Muscle layer of colon (tissue), 2 donors: Measurements from ENCODE around the gene CTSW.

Experiments used
- H3K27ac ChIP-seq: one replicate; pipeline ENCODE4 v1.7.0; 2013; ENCODE audit warnings: low read depth, mild to moderate bottlenecking, low read length, moderate library complexity
- H3K27me3 ChIP-seq, 2 donors: one replicate each; pipeline ENCODE4 v1.7.0; 2013; ENCODE audit warnings: low read length in 2 of 2, mild to moderate bottlenecking in 2 of 2; ENCODE audit not compliant: insufficient read depth in 2 of 2, control insufficient read depth in 1 of 2
- H3K36me3 ChIP-seq: one replicate; pipeline ENCODE4 v1.7.0; 2013; ENCODE audit warnings: mild to moderate bottlenecking, low read length; ENCODE audit not compliant: insufficient read depth
- H3K4me1 ChIP-seq: one replicate; pipeline ENCODE4 v1.7.0; 2013; ENCODE audit warnings: mild to moderate bottlenecking, low read length; ENCODE audit not compliant: insufficient read depth
- H3K4me3 ChIP-seq, 2 donors: one replicate each; pipeline ENCODE4 v1.7.0; 2013; ENCODE audit warnings: low read length in 2 of 2, low read depth in 1 of 2, mild to moderate bottlenecking in 1 of 2, moderate library complexity in 1 of 2
- H3K9ac ChIP-seq: one replicate; pipeline ENCODE4 v1.7.0; 2013; ENCODE audit warnings: low read length
- H3K9me3 ChIP-seq: one replicate; pipeline ENCODE4 v1.7.0; 2013; ENCODE audit warnings: mild to moderate bottlenecking, low read length
- donor health status: abdominal sarcoma.
- donor health status: Adenocarcinoma of cecum.

Gene CTSW

GRCh38 chr11:65862941-65863888 lies 16.4 kb upstream of the CTSW start:
- Histone ChIP-seq H3K36me3 (peaks cover 62% of the 10 kb centered on the region), H3K9me3 (no peaks in the 10 kb centered on the region), H3K4me3 (no peak overlapping the region), H3K27me3 (no peaks in the 10 kb centered on the region), H3K4me1 (peaks cover 41% of the 10 kb centered on the region), H3K27ac (no peak overlapping the region), H3K9ac (no peak overlapping the region)

DNA sequence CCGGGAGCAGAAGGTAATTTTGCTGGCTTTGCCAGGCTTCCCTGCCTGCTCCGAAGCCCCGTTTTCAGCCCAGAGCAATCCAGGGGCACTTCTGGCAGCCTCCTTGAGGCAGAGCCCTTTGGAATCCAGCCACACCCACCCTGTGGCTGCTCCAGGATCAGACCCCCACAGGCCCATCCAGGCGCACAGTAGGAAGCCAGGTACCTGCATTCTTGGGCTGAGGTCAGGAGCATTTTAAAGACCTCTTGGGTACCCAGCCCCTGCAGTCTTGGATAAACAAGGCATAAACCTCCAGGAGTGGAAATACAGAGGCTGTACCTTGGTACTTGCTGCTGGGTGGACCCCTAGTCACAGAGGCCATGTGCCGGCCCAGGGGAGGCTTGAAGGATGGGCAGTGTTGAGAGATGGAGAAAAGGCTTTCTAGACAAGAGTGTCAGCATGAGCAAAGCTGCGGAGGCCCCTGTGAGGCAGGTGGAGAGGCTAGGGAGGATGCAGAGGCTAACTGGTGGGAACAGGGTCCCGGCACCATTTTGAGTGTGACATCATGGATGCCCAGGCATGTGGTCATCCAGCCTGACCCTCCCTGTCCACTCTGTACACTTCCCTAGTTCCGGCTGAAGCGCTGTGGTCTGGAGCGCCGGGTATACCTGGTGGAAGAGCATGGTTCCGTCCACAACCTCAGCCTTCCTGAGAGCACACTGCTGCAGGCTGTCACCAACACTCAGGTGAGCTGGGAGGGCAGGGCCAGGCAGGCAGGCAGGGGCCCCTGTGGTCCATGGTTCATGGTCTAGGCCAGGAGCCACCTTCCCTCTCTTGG lies 15.5 kb upstream of the CTSW start:
- H3K4me3 ChIP-seq, result no peak overlapping the region
- no peak overlapping the region for H3K27ac ChIP-seq
- H3K4me1 ChIP-seq, result peaks cover 41% of the 10 kb centered on the region
- H3K9me3 ChIP-seq, result no peaks in the 10 kb centered on the region
- H3K27me3 ChIP-seq, result no peaks in the 10 kb centered on the region
- peaks cover 71% of the 10 kb centered on the region for H3K36me3 ChIP-seq
- no peak overlapping the region for H3K9ac ChIP-seq

DNA sequence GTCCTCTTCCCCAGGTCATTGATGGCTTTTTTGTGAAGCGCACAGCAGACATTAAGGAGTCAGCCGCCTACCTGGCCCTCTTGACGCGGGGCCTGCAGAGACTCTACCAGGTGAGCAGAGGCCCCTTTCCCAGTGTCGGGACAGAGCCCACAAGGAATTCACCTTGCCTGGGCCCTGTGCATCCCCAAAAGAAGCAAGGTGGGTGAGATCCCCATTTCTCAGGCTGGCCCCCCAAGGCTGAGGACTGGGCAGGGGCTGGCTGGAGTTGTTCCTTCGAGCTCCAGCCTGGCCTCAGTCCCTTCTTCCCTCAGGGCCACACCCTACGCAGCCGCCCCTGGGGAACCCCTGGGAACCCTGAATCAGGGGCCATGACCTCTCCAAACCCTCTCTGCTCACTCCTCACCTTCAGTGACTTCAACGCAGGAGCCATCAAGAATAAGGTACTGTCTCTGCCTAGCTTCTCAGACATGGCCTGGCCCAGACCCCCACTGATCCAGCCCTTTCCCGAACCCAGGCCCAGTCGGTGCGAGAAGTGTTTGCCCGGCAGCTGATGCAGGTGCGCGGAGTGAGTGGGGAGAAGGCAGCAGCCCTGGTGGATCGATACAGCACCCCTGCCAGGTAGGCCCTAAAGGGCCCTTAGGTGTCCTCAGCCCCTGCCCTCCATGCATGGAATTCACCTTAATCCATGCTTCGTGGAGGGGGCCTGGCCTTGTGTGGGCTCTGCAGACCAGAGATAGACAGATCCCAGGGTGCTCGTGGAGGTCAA lies 14.7 kb upstream of the CTSW start:
- Histone ChIP-seq H3K36me3 (peaks cover 79% of the 10 kb centered on the region), H3K27me3 (no peaks in the 10 kb centered on the region), H3K4me1 (peaks cover 41% of the 10 kb centered on the region), H3K27ac (no peak overlapping the region), H3K9me3 (no peaks in the 10 kb centered on the region), H3K4me3 (no peak overlapping the region), H3K9ac (no peak overlapping the region)

DNA sequence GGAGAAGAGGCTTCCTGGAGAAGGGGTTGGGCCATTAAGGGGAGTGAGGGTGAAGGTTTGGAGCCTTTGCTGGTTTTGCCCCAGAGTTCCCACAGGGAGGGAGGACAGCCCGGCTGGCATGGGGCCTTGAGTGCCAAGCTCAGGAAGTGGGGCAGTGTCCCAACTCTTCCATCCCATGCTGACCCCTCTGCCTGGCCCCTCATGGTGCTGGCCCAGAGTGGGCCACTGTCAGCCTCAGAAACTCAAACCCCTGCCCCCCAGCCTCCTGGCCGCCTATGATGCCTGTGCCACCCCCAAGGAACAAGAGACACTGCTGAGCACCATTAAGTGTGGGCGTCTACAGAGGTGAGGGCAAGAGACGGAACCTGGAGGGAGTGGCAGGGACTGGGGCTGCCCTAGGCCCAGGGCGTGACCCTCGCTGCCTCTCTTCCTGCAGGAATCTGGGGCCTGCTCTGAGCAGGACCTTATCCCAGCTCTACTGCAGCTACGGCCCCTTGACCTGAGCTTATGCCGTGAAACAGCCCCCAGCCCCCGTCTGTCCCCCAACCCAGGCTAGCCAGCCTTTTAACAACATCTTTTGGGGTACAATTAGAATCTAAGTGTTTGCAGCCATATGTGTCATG lies 14.0 kb upstream of the CTSW start:
- Histone ChIP-seq H3K27me3 (no peaks in the 10 kb centered on the region), H3K36me3 (peaks cover 84% of the 10 kb centered on the region), H3K4me3 (no peak overlapping the region), H3K9ac (no peak overlapping the region), H3K27ac (no peak overlapping the region), H3K9me3 (no peaks in the 10 kb centered on the region), H3K4me1 (peaks cover 47% of the 10 kb centered on the region)

DNA sequence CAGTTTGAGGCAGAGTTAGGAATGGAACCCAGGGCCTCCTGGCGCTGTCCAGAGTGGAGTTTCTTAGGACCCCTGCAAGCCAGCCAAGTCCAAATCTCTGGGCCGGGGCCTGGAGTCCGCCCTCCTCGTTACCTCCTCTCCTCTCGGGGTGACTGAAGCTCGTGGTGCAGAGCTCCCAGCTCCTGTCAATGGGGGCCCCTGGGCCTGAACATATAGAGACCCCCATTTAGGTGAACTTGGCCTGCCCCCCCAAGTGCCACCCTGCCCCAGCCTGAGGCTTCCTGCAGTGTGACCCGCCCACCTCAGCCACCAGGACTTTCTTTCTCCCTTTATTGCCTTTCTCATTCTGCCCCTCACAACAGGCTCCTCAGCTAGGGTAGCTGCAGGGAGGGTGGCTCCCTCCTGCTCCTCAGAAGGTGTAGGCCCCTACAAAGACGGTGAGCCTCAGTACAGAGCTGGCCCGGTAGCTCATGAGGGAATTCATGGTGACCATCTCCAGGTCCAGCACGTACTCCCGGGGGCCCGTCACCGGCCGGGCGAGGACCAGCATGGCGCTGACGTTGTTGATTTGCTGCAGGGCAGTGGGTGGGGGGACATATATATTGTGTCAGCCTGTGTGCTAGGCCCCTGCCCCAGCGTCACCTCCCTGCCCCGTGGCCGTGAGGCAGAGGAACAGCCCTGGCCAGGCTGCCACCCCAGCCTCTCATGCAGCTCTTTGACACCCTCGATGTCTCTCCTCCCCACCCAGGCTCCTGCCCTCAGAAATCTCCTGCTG lies 12.9 kb upstream of the CTSW start:
- Histone ChIP-seq H3K4me1 (peaks cover 49% of the 10 kb centered on the region), H3K4me3 (no peak overlapping the region), H3K9ac (no peak overlapping the region), H3K27ac (no peak overlapping the region), H3K36me3 (peaks cover 89% of the 10 kb centered on the region), H3K27me3 (no peaks in the 10 kb centered on the region), H3K9me3 (no peaks in the 10 kb centered on the region)

DNA sequence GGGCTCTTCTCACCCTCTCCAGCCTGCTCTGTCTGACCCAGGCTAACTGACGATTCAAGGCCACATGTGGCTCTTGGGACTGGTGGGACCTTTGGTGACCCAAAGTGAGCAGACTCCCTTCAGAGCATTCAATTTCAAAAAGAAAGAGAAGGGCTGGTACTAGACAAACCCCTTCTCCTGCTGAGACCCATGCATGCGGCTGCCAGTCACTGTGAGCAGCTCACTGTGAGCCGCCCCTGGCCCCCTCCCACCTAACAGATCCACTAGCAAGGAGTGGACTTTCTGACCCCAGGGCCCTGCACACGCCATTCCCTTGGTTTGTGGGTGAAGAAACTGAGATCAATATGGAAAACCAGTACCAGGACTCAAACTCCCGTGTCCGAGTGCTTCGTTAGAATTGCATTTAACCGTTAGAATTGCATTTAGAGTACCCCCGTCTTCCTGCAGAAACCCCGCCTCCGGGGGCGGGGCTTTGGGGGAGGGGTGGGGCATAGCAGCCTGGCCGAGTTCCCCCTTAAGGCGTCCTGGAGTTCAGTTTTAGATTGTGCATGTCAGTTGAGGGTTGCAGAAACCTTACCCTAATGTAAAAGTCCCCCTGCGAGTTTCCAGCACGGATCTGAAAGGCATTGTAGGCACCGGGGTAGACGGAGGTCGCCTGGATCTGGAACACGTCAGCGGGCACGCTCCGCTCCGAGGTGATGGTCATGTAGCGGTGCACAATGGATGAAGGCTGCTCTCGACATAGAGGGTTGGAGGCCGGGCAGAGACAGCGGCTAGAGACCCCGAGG lies 12.2 kb upstream of the CTSW start:
- Histone ChIP-seq H3K9me3 (no peaks in the 10 kb centered on the region), H3K4me1 (peaks cover 45% of the 10 kb centered on the region), H3K36me3 (peaks cover 81% of the 10 kb centered on the region), H3K27ac (peak overlapping the region; percentile 32), H3K9ac (no peak overlapping the region), H3K4me3 (no peak overlapping the region), H3K27me3 (no peaks in the 10 kb centered on the region)

DNA sequence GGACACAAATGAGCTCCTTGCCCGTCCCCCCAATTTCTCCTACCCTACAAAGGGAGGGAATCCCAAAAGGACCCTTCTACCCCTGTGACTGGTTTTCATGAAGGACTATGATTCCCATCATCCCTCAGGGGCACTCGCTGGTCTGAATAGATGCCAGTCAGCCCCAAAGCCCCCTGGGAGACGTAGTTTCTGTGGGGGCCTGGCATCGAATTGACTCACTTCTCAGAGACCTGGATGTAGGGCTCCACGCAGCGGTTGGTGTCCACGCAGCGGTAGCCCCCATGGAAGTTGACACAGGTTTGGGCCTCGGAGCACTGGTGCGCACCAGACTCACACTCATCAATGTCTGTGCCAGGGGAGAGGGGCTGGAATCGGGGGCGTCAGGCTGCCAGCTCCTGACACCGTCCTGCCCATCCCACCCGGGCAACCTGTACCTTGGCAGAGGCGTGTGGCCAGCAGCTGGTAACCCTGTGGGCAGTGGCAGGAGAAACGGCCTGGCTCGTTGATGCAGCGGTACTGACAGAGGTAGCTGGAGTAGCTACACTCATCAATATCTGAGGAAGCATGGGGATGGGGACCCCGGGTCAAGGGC lies 11.5 kb upstream of the CTSW start:
- H3K4me1 ChIP-seq, result peaks cover 39% of the 10 kb centered on the region
- no peaks in the 10 kb centered on the region for H3K27me3 ChIP-seq
- H3K9me3 ChIP-seq, result no peaks in the 10 kb centered on the region
- H3K27ac ChIP-seq, result peak overlapping the region; percentile 32
- peaks cover 74% of the 10 kb centered on the region for H3K36me3 ChIP-seq
- no peak overlapping the region for H3K9ac ChIP-seq
- H3K4me3 ChIP-seq, result no peak overlapping the region

GRCh38 chr11:65868907-65869306 lies 10.7 kb upstream of the CTSW start:
- H3K4me1 ChIP-seq, result peaks cover 34% of the 10 kb centered on the region
- no peak overlapping the region for H3K27ac ChIP-seq
- H3K4me3 ChIP-seq, result no peak overlapping the region
- H3K27me3 ChIP-seq, result no peaks in the 10 kb centered on the region
- H3K36me3 ChIP-seq, result peaks cover 67% of the 10 kb centered on the region
- no peaks in the 10 kb centered on the region for H3K9me3 ChIP-seq
- H3K9ac ChIP-seq, result no peak overlapping the region

DNA sequence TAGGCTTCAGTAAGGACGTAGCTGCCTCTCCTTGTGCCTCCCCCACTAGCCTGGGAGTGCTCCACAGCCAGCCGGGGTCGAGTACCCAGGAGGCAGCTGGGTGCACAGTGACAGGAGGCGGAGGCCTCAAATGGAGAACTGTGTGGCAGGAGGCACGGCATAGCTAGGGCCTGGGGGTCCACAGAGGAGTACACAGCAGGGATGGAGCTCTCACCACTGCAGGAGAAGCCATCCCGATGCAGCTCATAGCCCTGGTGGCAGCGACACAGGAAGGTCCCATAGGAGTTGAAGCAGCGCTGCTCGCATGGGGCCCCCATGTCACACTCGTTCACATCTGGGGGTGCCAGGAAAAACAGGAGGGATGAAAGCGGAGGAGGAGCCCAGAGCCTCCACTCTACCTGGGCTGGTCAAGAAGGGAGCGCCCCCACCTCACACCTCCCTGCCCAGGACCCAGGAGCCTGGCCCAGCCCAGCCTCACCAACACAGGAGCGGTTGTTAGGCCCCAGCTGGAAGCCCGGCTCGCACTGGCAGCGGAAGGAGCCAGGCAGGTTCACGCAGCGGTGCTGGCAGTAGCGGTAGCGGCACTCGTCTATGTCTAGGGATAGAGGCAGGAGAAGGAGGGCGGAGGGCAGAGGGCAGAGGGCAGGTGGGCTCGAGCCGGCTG lies 9.9 kb upstream of the CTSW start:
- Histone ChIP-seq H3K4me1 (peaks cover 31% of the 10 kb centered on the region), H3K9ac (no peak overlapping the region), H3K4me3 (no peak overlapping the region), H3K27ac (peak overlapping the region; percentile 9), H3K9me3 (no peaks in the 10 kb centered on the region), H3K36me3 (peaks cover 58% of the 10 kb centered on the region), H3K27me3 (no peaks in the 10 kb centered on the region)
